K562 treated with DMSO at 1 percent for 48 hours (cell line): ENCODE measurements around the gene TMEM221. TPM values are rescaled to one million over a fixed set of nuclear protein-coding genes. Genes with fewer than 3 reads are reported as not detected.

Experiments used
- total RNA-seq: library from RNA; unstranded; fragments of 300-600 nt; gene quantifications from 2 replicates; pipeline ENCODE4 v1.2.3, GENCODE V29; 2022; ENCODE audit warnings: low replicate concordance; ENCODE audit errors: extremely low read depth

The TMEM221 gene
- not detected in 2 replicates for total RNA-seq

DNA sequence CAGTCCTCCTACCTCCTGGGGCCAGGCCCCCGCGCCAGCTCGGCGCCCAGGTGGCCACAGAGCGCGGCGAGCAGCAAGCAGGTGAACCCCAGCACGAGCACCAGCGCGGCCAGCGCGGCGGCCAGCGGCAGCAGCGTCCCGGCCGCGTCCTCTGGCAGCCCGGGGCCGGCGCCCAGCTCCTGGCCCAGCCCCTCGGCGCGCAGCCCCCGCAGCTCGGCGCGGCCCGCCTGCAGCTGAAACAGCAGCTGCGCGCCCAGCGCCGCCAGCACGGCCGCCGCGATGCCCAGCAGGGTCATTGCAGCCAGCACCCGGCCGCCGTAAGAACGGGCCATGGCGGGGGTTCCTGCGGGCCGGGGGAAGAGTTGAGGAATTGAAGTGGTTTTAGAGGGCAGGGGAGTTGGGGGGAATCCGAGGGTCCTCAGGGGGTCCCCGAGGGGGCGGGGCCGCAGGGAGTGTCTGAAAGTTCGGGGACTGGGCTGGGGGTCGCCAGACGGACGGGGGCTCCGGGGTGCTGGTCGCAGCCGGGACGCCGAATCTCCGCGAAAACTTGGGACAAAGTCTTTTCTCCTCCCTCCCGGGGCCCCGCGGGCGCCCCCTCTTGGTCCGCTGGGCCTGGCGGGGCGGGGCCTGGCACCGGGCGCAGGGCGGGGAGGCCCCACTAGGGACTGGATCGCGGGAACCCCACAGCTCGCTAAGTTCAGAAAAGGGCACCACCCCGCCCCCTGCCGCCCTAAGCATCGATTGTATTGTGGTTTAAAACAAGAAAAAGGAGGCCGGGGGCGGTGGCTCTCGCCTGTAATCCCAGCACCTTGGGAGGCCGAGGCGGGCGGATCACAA is at the start of gene TMEM221:
Gene TMEM221, minus strand, starts transcription at position 538 of the 837 bp plus-strand sequence. Its CDS starts 206 bp downstream, at position 332.

DNA sequence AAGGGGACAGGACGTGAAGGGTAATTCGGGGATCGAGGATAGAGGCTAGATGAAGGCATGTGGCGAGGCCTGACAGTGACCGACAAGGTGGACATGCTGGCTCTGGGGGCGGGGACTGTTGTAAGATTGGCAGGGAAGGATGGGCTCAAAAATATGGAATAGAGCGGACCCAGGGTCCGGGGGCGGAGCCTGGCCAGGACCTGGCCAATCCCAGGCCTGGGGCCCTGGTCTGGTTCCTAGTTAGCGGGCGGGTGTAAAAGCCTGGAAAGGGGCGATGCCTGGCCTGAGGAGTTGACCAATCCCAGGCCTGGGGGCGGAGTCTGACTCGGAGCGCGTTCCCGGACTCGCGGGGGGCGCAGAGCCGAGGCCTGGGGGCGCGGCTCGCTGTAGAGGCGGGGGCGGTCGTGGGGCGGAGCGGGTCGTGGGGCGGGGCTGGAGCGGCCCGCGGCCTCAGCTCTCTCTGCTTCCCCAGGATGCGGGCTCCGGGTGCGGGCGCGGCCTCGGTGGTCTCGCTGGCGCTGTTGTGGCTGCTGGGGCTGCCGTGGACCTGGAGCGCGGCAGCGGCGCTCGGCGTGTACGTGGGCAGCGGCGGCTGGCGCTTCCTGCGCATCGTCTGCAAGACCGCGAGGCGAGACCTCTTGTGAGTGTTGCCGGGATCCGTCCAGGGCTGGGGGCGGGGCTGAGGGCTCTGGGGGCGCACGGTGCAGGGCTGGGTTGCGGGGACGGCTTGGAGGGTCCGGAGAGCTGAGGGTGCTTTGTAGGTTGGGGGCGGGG is 21.8 kb upstream of the TMEM221 start, which contains the start of gene SLC27A1:
Gene SLC27A1, plus strand, starts transcription at position 457 of the 774 bp plus-strand sequence. Its CDS starts 17 bp downstream, at position 474.

DNA sequence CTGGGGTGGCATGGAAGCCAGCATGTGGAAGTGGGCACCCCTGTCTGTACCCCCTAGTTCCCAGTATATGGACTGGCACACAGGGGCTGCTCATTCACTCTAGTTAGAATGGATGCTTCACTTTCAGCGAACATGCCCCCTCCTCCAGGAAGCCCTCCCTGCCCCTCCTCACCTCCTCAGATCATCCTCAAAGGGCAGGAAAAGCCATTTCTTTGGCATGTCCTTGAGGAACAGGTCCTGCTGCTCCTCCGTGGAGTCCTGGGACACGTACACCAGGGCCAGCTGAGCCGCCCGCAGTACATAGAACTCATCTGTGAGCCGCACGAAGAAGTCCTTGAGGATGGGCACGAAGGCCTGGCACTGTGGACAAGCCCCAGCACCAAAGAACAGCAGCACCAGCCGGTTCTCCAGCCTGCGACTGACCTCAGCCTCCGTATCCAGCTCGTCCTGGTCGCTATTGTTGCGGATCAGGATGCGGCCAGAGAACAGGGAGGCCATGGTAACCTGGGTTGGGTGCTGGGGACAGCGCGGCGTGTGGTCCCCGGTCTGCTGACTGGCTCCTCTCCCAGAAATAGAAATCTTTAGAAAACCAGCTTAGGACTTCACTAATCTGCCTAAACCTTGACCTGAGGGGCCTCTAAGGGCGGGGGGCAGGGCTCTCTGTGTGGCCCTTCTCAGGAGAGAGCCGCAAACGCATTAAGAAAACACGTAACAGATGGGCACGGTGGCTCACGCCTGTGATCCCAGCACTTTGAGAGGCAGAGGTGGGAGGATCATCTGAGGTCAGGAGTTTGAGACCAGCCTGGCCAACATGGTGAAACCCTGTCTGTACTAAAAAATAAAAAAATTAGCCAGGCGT is 12.1 kb upstream of the TMEM221 start, which contains the start of gene NXNL1:
Gene NXNL1, minus strand, starts transcription at position 555 of the 859 bp plus-strand sequence. Its CDS starts 57 bp downstream, at position 498.

DNA sequence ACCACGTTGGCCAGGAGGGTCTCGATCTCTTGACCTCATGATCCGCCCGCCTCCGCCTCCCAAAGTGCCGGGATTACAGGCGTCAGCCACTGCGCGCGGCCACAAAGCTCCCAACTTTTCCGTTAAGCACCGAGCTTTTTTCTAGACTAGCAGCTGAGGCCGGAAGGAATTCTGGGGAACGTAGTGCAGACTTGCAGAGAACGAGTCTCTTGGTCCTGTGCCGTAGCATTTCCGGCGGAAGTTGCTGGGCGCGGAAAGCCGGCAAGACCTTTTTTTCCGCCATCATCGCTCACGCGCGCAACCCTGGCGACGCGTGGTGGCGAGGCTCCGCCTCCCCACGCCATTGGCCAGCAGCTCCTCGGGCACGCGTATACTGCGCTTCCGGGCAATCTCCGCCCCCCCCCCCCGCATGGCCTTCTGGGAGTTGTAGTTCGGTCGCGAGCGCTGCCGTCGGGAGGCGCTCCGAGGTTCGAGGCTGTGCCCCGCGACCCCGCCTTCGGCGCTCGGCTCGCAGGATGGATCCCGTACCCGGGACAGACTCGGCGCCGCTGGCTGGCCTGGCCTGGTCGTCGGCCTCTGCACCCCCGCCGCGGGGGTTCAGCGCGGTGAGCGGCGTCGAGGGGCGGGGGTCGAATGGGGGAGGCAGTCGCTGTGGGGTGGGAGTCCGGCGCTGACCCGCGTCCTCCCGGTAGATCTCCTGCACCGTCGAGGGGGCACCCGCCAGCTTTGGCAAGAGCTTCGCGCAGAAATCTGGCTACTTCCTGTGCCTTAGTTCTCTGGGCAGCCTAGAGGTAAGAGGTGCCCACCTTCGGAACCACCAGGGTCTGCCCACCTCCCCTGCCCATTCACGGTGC is 28.6 kb downstream of the TMEM221 start, which contains the start of gene MVB12A:
Gene MVB12A, plus strand, starts transcription at position 427 of the 854 bp plus-strand sequence. Its CDS starts 89 bp downstream, at position 516.

DNA sequence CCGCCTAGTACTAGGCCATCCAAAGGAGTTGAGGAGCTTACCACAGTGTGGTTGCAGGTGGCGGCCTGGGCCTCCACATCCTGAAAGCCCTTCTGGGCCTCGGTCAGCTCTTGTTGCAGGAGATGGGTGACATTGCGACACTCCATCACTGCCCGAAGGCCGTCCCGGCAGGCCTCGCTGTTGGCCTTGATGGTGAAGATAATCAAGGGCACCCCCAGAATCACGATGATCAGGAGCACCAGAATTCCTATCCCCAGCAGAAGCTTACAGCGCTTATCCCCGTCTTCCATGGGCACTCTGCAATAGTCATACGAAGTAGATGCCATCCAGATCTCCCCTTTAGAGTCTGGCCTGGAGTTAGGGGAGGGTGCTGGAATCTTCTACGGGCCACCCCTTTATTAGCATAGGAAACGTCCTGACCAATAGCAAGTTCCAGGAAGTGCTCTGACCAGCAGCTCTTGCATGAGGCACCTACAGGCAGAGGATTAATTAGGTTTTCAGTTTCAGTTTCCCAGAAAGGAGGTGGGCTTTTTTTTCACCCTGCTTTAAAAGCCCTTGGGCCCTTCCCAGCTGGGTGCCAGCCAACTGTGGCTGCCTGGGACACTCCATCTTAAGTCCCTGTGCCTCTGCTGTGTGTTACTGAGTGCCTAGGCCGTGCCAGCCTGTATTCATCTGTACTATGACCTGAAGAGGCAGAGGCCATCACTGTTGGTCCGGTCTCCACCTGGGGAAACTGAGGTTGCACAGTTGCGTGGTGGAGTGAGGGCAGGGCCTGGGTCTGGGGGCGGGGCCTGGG is 43.0 kb downstream of the TMEM221 start, which contains the start of gene BST2:
Gene BST2, minus strand, starts transcription at position 381 of the 796 bp plus-strand sequence. Its CDS starts 55 bp downstream, at position 326.

DNA sequence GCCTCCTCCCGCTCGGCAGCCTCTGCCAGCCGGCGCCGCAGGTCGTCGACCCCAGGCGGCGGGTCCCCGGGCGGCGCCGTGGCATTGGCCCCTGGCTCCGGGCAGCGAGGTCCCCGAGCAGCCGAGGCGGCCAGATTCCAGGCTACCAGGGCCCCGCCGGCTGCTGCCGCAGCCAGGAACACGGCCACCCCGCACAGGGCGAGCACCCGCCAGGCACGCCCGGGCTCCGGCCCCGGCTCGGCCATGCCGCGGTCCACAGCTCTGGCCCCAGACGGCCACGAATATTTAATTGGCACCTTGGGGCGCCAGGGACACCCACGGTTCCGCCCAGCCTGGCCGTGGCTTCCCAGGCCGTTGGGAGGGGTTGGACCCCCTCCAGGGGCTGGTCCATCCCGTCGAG is 54.6 kb downstream of the TMEM221 start, which contains the start of gene CCDC194:
Gene CCDC194, minus strand, starts transcription at position 283 of the 400 bp plus-strand sequence. Its CDS starts 38 bp downstream, at position 245.

Other genes starting within 250 kb of the TMEM221 start
- not detected in 2 replicates for gene USE1, start 233.3 kb downstream of the TMEM221 start, total RNA-seq
- gene OCEL1, start 222.4 kb downstream of the TMEM221 start, total RNA-seq = not detected in 2 replicates
- 322 TPM in 1 of 2 replicates, not detected in the other for gene NR2F6, start 202.7 kb downstream of the TMEM221 start, total RNA-seq
- gene USHBP1, start 183.9 kb downstream of the TMEM221 start, total RNA-seq = not detected in 2 replicates
- gene BABAM1, start 181.2 kb downstream of the TMEM221 start, total RNA-seq = not detected in 2 replicates
- not detected in 2 replicates for gene ANKLE1, start 166.8 kb downstream of the TMEM221 start, total RNA-seq
- gene ABHD8, start 145.2 kb downstream of the TMEM221 start, total RNA-seq = not detected in 2 replicates
- gene MRPL34, start 142.8 kb downstream of the TMEM221 start, total RNA-seq = not detected in 2 replicates
- 453 TPM in 1 of 2 replicates, not detected in the other for gene DDA1, start 139.1 kb downstream of the TMEM221 start, total RNA-seq
- not detected in 2 replicates for gene ANO8, start 113.8 kb downstream of the TMEM221 start, total RNA-seq
- not detected in 2 replicates for gene GTPBP3, start 111.1 kb downstream of the TMEM221 start, total RNA-seq
- gene PLVAP, start 71.3 kb downstream of the TMEM221 start, total RNA-seq = not detected in 2 replicates
- gene CCDC194, start 54.5 kb downstream of the TMEM221 start, total RNA-seq = not detected in 2 replicates
- 2,778 TPM in 1 of 2 replicates, not detected in the other for gene BST2, start 43.0 kb downstream of the TMEM221 start, total RNA-seq
- not detected in 2 replicates for gene MVB12A, start 28.6 kb downstream of the TMEM221 start, total RNA-seq
- not detected in 2 replicates for gene NXNL1, start 12.3 kb upstream of the TMEM221 start, total RNA-seq
- gene SLC27A1, start 21.9 kb upstream of the TMEM221 start, total RNA-seq = not detected in 2 replicates
- not detected in 2 replicates for gene PGLS, start 63.0 kb upstream of the TMEM221 start, total RNA-seq
- 98.5 TPM in 1 of 2 replicates, not detected in the other for gene COLGALT1, start 107.0 kb upstream of the TMEM221 start, total RNA-seq
- not detected in 2 replicates for gene UNC13A, start 239.7 kb upstream of the TMEM221 start, total RNA-seq